BE2C (cell line): Measurements from ENCODE around the gene NTHL1.

Experiments used
- DNase-seq: peaks from one replicate; pipeline ENCODE4 v3.0.0-alpha.2; 2020
- H3K27me3 ChIP-seq: fragments of 250-450 bp; sonication (Bioruptor Pico); 2 replicates; pipeline ENCODE4 v1.5.1; 2020; ENCODE audit warnings: mild to moderate bottlenecking
- H3K36me3 ChIP-seq: fragments of 250-450 bp; sonication (Bioruptor Pico); 2 replicates; pipeline ENCODE4 v1.5.1; 2020; ENCODE audit warnings: mild to moderate bottlenecking
- H3K4me1 ChIP-seq: fragments of 250-450 bp; sonication (Bioruptor Pico); 2 replicates; pipeline ENCODE4 v1.5.1; 2020
- H3K4me3 ChIP-seq: 2 replicates; pipeline ENCODE4 v1.5.1; 2011; ENCODE audit warnings: low read depth, low read length
- H3K9me3 ChIP-seq: fragments of 250-450 bp; sonication (Bioruptor Pico); 2 replicates; pipeline ENCODE4 v1.5.1; 2020
- CTCF ChIP-seq: IDR thresholded peaks from 2 replicates; pipeline ENCODE4 v1.5.1; 2012; ENCODE audit warnings: mild to moderate bottlenecking, low read depth, low read length

The NTHL1 gene

GRCh38 chr16:1999866-2000514, 47.6 kb downstream of the NTHL1 start:
- H3K27me3 ChIP-seq = no peaks in the 10 kb centered on the region
- H3K36me3 ChIP-seq = peaks cover 84% of the 10 kb centered on the region
- TF ChIP-seq CTCF = no peak
- H3K4me1 ChIP-seq = peaks cover 10% of the 10 kb centered on the region
- peak; percentile 10 for DNase-seq
- no peaks in the 10 kb centered on the region for H3K9me3 ChIP-seq
- no peak overlapping the region for H3K4me3 ChIP-seq

GRCh38 chr16:1998852-1999801, 48.5 kb downstream of the NTHL1 start:
- H3K9me3 ChIP-seq = no peaks in the 10 kb centered on the region
- H3K4me1 ChIP-seq = peaks cover 2% of the 10 kb centered on the region
- no peaks in the 10 kb centered on the region for H3K27me3 ChIP-seq
- no peak overlapping the region for H3K4me3 ChIP-seq
- DNase-seq = peak; percentile 10
- H3K36me3 ChIP-seq = peaks cover 77% of the 10 kb centered on the region
- no peak for TF ChIP-seq CTCF

GRCh38 chr16:1998360-1998835, 49.2 kb downstream of the NTHL1 start:
- Histone ChIP-seq H3K36me3 (peaks cover 74% of the 10 kb centered on the region), H3K4me1 (no peaks in the 10 kb centered on the region; the same call in 1 of the 2 replicates)

GRCh38 chr16:1997494-1998359, 49.9 kb downstream of the NTHL1 start:
- Histone ChIP-seq H3K4me3 (no peak overlapping the region), H3K27me3 (no peaks in the 10 kb centered on the region), H3K36me3 (peaks cover 67% of the 10 kb centered on the region), H3K4me1 (no peaks in the 10 kb centered on the region), H3K9me3 (peaks cover 1% of the 10 kb centered on the region; the same call in 1 of the 2 replicates)
- DNase-seq = no peak
- no peak for TF ChIP-seq CTCF

More at GRCh38 chr16:1998360-1998835, 49.2 kb downstream of the NTHL1 start:
- Histone ChIP-seq H3K27me3 (no peaks in the 10 kb centered on the region), H3K9me3 (no peaks in the 10 kb centered on the region), H3K4me3 (no peak overlapping the region)
- no peak for TF ChIP-seq CTCF
- no peak for DNase-seq

- Histone ChIP-seq H3K4me3 (no peak overlapping the region), H3K36me3 (peaks cover 27% of the 10 kb centered on the region), H3K9me3 (peaks cover 10% of the 10 kb centered on the region), H3K4me1 (no peaks in the 10 kb centered on the region), H3K27me3 (peaks cover 28% of the 10 kb centered on the region)
- no peak for DNase-seq
- no peak for TF ChIP-seq CTCF
These were observed 53.9 kb downstream of the NTHL1 start for GRCh38 chr16:1993731-1994131.
